Measurements from ENCODE around the gene MYT1.

The MYT1 gene

DNA sequence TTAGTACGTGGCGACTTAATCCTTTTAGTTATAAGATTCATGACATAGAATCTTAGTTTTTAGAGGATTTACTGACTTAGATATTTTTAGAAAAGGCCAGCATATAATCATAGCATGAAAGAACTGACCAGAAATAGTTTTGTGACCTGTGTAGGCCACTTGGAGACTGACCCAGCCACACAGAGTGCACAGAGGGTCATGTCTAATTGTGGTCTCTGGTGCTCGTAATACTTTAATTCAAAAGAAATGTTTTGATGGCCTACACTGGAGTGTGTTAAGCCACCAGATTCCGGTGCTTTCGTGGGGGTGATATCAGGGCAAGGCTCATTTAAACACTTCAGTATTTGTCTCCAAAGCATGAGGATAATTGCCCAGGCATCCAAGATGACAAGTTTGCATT is 102.7 kb downstream of the MYT1 start:
- Histone ChIP-seq H3K4me1 (ENCODE audit: control insufficient read depth, insufficient read depth, low read length, poor library complexity, severe bottlenecking) (no peaks in the 10 kb centered on the region), H3K27ac (ENCODE audit: low read depth, low read length, severe bottlenecking) (no peak overlapping the region), H3K9me3 (ENCODE audit: control insufficient read depth, low read length) (no peaks in the 10 kb centered on the region), H3K36me3 (ENCODE audit: control insufficient read depth, insufficient read depth, low read length) (peaks cover 51% of the 10 kb centered on the region), H3K4me3 (ENCODE audit: extremely low read depth, insufficient read depth, low read length, poor library complexity, severe bottlenecking) (no peak overlapping the region)
- 84 to 90% methylated on average over 2 to 3 of the region's 5 CpGs for WGBS, 2 experiments (ENCODE audit: insufficient coverage in 2 of 2)

DNA sequence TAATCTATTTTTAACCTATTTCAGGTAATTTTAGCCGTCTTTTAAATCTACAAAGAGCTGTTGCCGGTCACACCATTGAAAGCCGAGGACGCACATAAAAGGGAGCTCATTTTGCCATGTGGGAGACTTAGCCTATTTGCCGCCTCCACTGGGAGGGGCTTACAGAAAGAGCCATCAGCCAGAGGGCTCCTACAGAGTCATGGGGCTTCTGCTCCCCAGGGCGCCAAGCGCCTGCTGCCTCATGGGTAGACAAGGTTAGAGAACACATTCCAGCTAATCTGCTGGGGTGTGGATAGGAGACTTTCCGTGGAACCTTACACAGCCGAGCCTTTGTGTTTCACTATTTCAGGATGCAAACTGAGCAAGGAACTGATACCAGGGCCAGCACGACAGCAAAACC is 103.9 kb downstream of the MYT1 start:
- Histone ChIP-seq H3K4me3 (ENCODE audit: extremely low read depth, insufficient read depth, low read length, poor library complexity, severe bottlenecking) (no peak overlapping the region), H3K4me1 (ENCODE audit: control insufficient read depth, insufficient read depth, low read length, poor library complexity, severe bottlenecking) (no peaks in the 10 kb centered on the region), H3K9me3 (ENCODE audit: control insufficient read depth, low read length) (no peaks in the 10 kb centered on the region), H3K27ac (ENCODE audit: low read depth, low read length, severe bottlenecking) (no peak overlapping the region), H3K36me3 (ENCODE audit: control insufficient read depth, insufficient read depth, low read length) (peaks cover 45% of the 10 kb centered on the region)
- WGBS, 2 experiments (ENCODE audit: insufficient coverage in 2 of 2) = 75 to 85% methylated on average over 8 of the region's 10 CpGs

DNA sequence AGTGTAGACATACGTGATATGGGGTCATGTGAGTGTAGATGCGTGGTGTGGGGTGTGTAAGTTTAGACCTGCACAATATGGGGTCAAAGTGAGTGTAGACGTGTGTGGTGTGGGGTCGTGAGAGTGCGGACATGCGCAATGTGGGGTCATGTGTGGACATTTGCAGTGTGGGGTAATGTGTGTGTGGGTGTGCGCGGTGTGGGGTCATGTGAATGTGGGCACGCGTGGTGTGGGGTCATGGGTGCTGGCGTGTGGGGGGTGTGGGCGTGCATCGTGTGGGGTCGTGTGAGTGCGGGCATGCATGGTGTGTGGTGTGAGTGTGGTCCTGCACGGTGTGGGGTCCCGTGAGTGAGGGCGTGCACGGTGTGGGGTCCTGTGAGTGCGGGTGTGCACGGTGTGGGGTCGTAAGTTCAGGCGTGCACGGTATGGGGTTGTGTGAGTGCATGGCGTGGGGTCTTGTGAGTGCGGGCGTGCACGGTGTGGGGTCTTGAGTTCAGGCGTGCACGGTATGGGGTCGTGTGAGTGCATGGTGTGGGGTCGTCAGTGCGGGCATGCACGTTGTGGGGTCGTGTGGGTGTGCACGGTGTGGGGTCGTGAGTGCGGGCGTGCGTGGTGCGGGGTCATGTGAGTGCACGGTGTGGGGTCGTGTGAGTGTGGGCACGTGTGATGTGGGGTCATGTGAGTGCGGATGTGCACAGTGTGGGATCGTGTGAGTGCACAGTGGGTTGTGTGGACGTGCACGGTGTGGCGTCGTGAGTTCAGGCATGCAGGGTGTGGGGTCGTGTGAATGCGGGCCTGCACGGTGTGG is 105.6 kb downstream of the MYT1 start:
- Histone ChIP-seq H3K9me3 (ENCODE audit: control insufficient read depth, low read length) (no peaks in the 10 kb centered on the region), H3K4me3 (ENCODE audit: extremely low read depth, insufficient read depth, low read length, poor library complexity, severe bottlenecking) (no peak overlapping the region), H3K4me1 (ENCODE audit: control insufficient read depth, insufficient read depth, low read length, poor library complexity, severe bottlenecking) (no peaks in the 10 kb centered on the region), H3K36me3 (ENCODE audit: control insufficient read depth, insufficient read depth, low read length) (peaks cover 48% of the 10 kb centered on the region), H3K27ac (ENCODE audit: low read depth, low read length, severe bottlenecking) (no peak overlapping the region)
- 96 to 99% methylated on average over 34 to 53 of the region's 53 CpGs for WGBS, 2 experiments (ENCODE audit: insufficient coverage in 2 of 2)

DNA sequence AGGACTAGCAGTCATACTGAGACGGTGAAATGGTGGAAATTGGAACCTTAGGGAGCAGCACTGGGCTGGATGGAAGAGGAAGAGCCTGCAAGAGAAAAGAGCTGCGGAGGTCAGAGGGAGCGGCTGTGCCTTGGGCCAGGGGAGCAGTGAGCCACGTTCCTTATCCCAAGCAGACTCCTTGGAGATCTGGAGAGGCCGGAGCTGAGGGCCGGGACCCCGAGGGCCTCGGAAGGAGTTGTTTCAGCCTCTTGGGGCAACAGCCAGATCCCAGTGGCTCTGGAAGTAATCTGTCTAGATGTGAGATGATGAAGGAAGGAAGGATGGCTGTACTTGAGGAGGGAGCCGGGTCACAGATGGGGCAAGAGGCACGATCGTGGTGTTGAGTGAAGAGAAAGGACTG is 107.4 kb downstream of the MYT1 start:
- H3K4me3 ChIP-seq (ENCODE audit: extremely low read depth, insufficient read depth, low read length, poor library complexity, severe bottlenecking) = no peak overlapping the region
- H3K9me3 ChIP-seq (ENCODE audit: control insufficient read depth, low read length) = no peaks in the 10 kb centered on the region
- no peak overlapping the region for H3K27ac ChIP-seq (ENCODE audit: low read depth, low read length, severe bottlenecking)
- peaks cover 39% of the 10 kb centered on the region for H3K36me3 ChIP-seq (ENCODE audit: control insufficient read depth, insufficient read depth, low read length)
- H3K4me1 ChIP-seq (ENCODE audit: control insufficient read depth, insufficient read depth, low read length, poor library complexity, severe bottlenecking) = no peaks in the 10 kb centered on the region
- 88 to 93% methylated on average over 9 to 10 of the region's 11 CpGs for WGBS, 2 experiments (ENCODE audit: insufficient coverage in 2 of 2)

DNA sequence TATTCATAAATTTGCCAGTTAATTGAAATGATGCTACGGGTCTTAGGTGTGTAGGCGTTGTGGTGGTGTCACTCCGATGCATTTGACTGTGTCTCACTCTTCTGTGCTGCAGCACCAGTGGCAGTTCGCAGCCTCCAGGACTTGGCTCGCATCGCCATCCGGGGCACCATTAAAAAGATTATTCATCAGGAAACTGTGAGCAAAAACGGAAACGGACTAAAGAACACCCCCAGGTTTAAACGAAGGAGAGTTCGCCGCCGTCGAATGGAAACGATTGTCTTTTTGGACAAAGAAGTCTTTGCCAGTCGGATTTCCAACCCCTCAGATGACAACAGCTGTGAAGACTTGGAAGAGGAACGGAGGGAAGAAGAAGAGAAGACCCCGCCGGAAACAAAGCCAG is 108.9 kb downstream of the MYT1 start:
- Histone ChIP-seq H3K27ac (ENCODE audit: low read depth, low read length, severe bottlenecking) (no peak overlapping the region), H3K4me1 (ENCODE audit: control insufficient read depth, insufficient read depth, low read length, poor library complexity, severe bottlenecking) (no peaks in the 10 kb centered on the region), H3K36me3 (ENCODE audit: control insufficient read depth, insufficient read depth, low read length) (peaks cover 27% of the 10 kb centered on the region), H3K9me3 (ENCODE audit: control insufficient read depth, low read length) (no peaks in the 10 kb centered on the region), H3K4me3 (ENCODE audit: extremely low read depth, insufficient read depth, low read length, poor library complexity, severe bottlenecking) (no peak overlapping the region)
- 94% methylated on average over 16 to 17 of the region's 19 CpGs for WGBS, 2 experiments (ENCODE audit: insufficient coverage in 2 of 2)

DNA sequence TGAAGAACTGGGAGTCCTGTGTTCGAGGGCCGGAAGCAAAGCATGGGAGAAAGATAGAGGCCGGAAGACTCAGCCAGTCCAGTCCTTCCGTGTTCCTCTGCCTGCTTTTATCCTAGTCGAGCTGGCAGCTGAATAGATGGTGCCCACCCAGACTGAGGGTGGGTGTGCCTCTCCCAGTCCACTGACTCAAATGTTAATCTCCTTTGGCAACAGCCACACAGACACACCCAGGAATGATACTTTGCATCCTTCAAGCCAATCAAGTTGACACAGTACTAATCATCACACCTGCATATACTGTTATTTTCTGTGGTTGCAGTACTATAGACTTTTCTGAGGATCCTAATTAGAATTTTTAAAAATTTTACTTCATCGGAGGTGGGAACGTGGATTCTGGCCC is 112.6 kb downstream of the MYT1 start:
- H3K4me3 ChIP-seq (ENCODE audit: extremely low read depth, insufficient read depth, low read length, poor library complexity, severe bottlenecking) = no peak overlapping the region

DNA sequence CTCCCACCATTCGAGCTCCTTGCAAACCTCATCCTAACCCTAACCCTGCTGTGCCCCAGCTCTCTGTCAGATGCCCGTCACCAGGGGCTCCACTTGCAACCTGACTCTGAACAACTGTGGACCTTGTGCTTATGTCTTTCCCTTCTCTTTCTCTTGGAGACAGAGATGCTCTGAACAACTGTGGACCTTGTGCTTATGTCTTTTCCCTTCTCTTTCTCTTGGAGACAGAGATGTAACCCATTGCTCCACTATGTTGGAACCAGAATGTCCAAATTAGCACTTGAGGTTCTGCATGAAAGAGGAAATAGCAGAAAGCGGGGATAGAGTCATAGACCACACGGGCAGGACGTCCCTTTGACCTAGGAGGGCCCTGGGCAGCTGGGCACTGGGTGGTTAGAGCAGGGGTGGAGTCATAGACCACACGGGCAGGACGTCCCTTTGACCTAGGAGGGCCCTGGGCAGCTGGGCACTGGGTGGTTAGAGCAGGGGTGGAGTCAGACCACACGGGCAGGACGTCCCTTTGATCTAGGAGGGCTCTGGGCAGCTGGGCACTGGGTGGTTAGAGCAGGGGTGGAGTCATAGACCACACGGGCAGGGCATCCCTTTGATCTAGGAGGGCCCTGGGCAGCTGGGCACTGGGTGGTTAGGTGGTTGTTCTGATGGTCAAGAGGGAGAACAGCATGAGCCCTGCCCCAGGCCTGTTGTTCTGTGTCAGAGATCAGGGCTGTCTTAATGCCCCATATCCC is 113.5 kb downstream of the MYT1 start:
- no peak overlapping the region for H3K4me3 ChIP-seq (ENCODE audit: extremely low read depth, insufficient read depth, low read length, poor library complexity, severe bottlenecking)
- H3K4me1 ChIP-seq (ENCODE audit: control insufficient read depth, insufficient read depth, low read length, poor library complexity, severe bottlenecking) = no peaks in the 10 kb centered on the region
- no peaks in the 10 kb centered on the region for H3K9me3 ChIP-seq (ENCODE audit: control insufficient read depth, low read length)
- H3K27ac ChIP-seq (ENCODE audit: low read depth, low read length, severe bottlenecking) = no peak overlapping the region
- WGBS, 2 experiments (ENCODE audit: insufficient coverage in 2 of 2) = 90 to 94% methylated on average over 9 to 10 of the region's 10 CpGs
- H3K36me3 ChIP-seq (ENCODE audit: control insufficient read depth, insufficient read depth, low read length) = peaks cover 14% of the 10 kb centered on the region

More for the DNA sequence above, 112.6 kb downstream of the MYT1 start:
- H3K27ac ChIP-seq (ENCODE audit: low read depth, low read length, severe bottlenecking) = no peak overlapping the region
- H3K9me3 ChIP-seq (ENCODE audit: control insufficient read depth, low read length) = no peaks in the 10 kb centered on the region
- no peaks in the 10 kb centered on the region for H3K4me1 ChIP-seq (ENCODE audit: control insufficient read depth, insufficient read depth, low read length, poor library complexity, severe bottlenecking)
- H3K36me3 ChIP-seq (ENCODE audit: control insufficient read depth, insufficient read depth, low read length) = peaks cover 17% of the 10 kb centered on the region
- WGBS, 2 experiments (ENCODE audit: insufficient coverage in 2 of 2) = 92 to 97% methylated on average over 5 to 6 of the region's 7 CpGs

DNA sequence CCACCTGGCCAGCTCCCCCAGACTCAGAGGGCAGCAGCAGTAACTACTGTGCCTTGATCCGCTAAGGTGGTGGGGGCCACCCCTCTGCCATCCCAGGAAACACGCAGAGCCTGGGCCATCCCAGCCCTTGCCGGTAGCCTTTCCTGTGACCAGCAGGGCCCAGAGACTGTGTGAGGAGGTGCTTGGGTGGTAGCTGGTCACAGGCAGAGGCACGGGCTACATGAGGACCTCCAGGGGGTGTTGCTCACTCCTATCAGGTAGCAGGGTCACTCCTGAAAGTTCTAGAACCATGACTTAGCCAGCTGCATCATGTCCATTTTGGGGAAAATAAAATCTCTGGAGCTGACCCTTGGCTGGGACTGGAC is 114.0 kb downstream of the MYT1 start:
- H3K4me3 ChIP-seq (ENCODE audit: extremely low read depth, insufficient read depth, low read length, poor library complexity, severe bottlenecking) = no peak overlapping the region
- 84 to 100% methylated on average over 3 to 4 of the region's 4 CpGs for WGBS, 2 experiments (ENCODE audit: insufficient coverage in 2 of 2)

DNA sequence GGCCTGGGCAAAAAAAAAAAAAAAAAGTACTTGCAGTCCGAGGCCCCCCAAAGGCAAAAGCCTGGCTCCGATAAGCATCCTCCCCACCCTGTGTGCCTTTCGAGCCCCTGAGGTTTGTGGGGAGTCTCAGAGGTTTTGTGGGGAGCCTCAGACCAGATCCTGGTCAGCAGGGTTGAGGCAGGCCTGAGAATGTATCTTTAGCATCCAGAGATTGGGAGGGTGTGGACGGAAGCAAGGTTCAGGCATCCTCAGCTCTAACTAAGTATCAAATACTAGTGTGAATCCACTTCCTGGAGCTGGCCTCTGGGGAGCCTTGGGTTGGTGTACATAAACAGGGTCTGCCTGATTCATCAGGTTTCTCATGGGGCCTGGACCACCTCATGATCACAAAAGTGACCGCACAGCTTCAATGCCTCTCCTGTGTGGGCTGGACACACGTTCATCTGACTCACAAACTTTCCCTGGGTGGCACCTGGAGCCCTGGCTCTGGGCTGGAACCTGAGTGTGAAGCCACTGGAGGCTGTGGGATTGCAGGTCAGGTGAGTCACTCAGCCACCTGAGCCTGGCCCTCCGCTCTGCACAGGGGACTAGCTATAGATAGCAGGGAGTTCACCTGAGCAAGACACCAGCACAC is 115.7 kb downstream of the MYT1 start:
- Histone ChIP-seq H3K4me1 (ENCODE audit: control insufficient read depth, insufficient read depth, low read length, poor library complexity, severe bottlenecking) (no peaks in the 10 kb centered on the region), H3K36me3 (ENCODE audit: control insufficient read depth, insufficient read depth, low read length) (no peaks in the 10 kb centered on the region), H3K4me3 (ENCODE audit: extremely low read depth, insufficient read depth, low read length, poor library complexity, severe bottlenecking) (no peak overlapping the region), H3K9me3 (ENCODE audit: control insufficient read depth, low read length) (no peaks in the 10 kb centered on the region), H3K27ac (ENCODE audit: low read depth, low read length, severe bottlenecking) (no peak overlapping the region)
- 93 to 94% methylated on average over 3 of the region's 7 CpGs for WGBS, 2 experiments (ENCODE audit: insufficient coverage in 2 of 2)

More for the DNA sequence above, 114.0 kb downstream of the MYT1 start:
- H3K27ac ChIP-seq (ENCODE audit: low read depth, low read length, severe bottlenecking) = no peak overlapping the region
- H3K9me3 ChIP-seq (ENCODE audit: control insufficient read depth, low read length) = no peaks in the 10 kb centered on the region
- no peaks in the 10 kb centered on the region for H3K4me1 ChIP-seq (ENCODE audit: control insufficient read depth, insufficient read depth, low read length, poor library complexity, severe bottlenecking)
- peaks cover 12% of the 10 kb centered on the region for H3K36me3 ChIP-seq (ENCODE audit: control insufficient read depth, insufficient read depth, low read length)

DNA sequence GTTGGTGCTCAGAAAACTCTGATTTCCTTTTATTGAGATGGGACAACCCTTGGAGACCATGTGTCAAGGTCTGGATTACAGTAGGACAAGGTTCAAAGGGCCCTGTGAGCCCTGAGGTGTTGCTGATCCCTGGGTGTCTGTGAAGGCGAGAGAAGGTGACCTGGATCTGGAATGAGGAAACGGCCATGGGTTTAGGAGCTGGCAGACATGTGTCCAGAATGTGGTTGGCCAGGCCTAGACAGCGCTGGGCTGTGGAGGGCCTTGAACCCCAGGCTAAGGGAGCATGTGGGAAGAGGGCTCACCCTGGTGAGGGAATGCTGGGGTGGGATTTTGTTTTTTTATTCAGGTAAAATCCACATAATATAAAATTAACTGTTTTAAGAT is 116.2 kb downstream of the MYT1 start:
- Histone ChIP-seq H3K27ac (ENCODE audit: low read depth, low read length, severe bottlenecking) (no peak overlapping the region), H3K4me1 (ENCODE audit: control insufficient read depth, insufficient read depth, low read length, poor library complexity, severe bottlenecking) (no peaks in the 10 kb centered on the region), H3K9me3 (ENCODE audit: control insufficient read depth, low read length) (no peaks in the 10 kb centered on the region), H3K4me3 (ENCODE audit: extremely low read depth, insufficient read depth, low read length, poor library complexity, severe bottlenecking) (no peak overlapping the region), H3K36me3 (ENCODE audit: control insufficient read depth, insufficient read depth, low read length) (no peaks in the 10 kb centered on the region)
- WGBS, 2 experiments (ENCODE audit: insufficient coverage in 2 of 2) = 90 to 96% methylated on average over 2 to 3 of the region's 3 CpGs

Data from mesodermal cell (in vitro differentiated cells).